AG09319 (cell line): ENCODE results near the gene C4orf51.

Source experiments
- DNase-seq: peaks from one replicate; pipeline ENCODE4 v3.0.0-alpha.2; 2010; ENCODE audit warnings: low read depth; ENCODE audit errors: extremely low read depth
- CTCF ChIP-seq: IDR thresholded peaks from 2 replicates; pipeline ENCODE4 v1.5.1; 2011; ENCODE audit warnings: low read depth, mild to moderate bottlenecking, inconsistent platforms, low read length, moderate library complexity

Gene C4orf51

GRCh38 chr4:145755802-145756201 is 75.9 kb downstream of the C4orf51 start:
- no peak for TF ChIP-seq CTCF
- no peak for DNase-seq

GRCh38 chr4:145756244-145756643 is 76.3 kb downstream of the C4orf51 start:
- DNase-seq = no peak
- no peak for TF ChIP-seq CTCF

- no peak for TF ChIP-seq CTCF
- no peak for DNase-seq
Observed at GRCh38 chr4:145757188-145757587, 77.2 kb downstream of the C4orf51 start.

- no peak for TF ChIP-seq CTCF
- no peak for DNase-seq
Observed at GRCh38 chr4:145760176-145760575, 80.2 kb downstream of the C4orf51 start.

- no peak for TF ChIP-seq CTCF
- no peak for DNase-seq
Observed at GRCh38 chr4:145760961-145761929, 81.3 kb downstream of the C4orf51 start.

- no peak for DNase-seq
- TF ChIP-seq CTCF = no peak
Observed at GRCh38 chr4:145762719-145763118, 82.8 kb downstream of the C4orf51 start.

- no peak for TF ChIP-seq CTCF
- DNase-seq = no peak
Observed at GRCh38 chr4:145763399-145763798, 83.5 kb downstream of the C4orf51 start.
